Duodenal mucosa (tissue), 2 donors: ENCODE measurements around the gene IFIT5.

Experiments
- H3K27ac ChIP-seq: one replicate; pipeline ENCODE4 v1.7.0; 2013; ENCODE audit warnings: low read depth, low read length
- H3K27me3 ChIP-seq, 2 donors: one replicate each; pipeline ENCODE4 v1.7.0; 2013; ENCODE audit warnings: low read length in 2 of 2, control low read depth in 1 of 2; ENCODE audit not compliant: insufficient read depth in 2 of 2, control insufficient read depth in 1 of 2
- H3K36me3 ChIP-seq, 2 donors: one replicate each; pipeline ENCODE4 v1.7.0; 2013; ENCODE audit warnings: low read length in 2 of 2, control low read depth in 1 of 2; ENCODE audit not compliant: insufficient read depth in 2 of 2, control insufficient read depth in 1 of 2
- H3K4me1 ChIP-seq, 2 donors: one replicate each; pipeline ENCODE4 v1.7.0; 2013; ENCODE audit warnings: low read length in 2 of 2, control low read depth in 1 of 2; ENCODE audit not compliant: insufficient read depth in 2 of 2, control insufficient read depth in 1 of 2
- H3K4me3 ChIP-seq, 2 donors: one replicate each; pipeline ENCODE4 v1.7.0; 2013; ENCODE audit warnings: low read length in 2 of 2, low read depth in 1 of 2
- H3K9ac ChIP-seq, 2 donors: one replicate each; pipeline ENCODE4 v1.7.0; 2013; ENCODE audit warnings: low read length in 2 of 2, low read depth in 1 of 2
- H3K9me3 ChIP-seq, 2 donors: one replicate each; pipeline ENCODE4 v1.7.0; 2013; ENCODE audit warnings: low read length in 2 of 2, control low read depth in 1 of 2; ENCODE audit not compliant: control insufficient read depth in 1 of 2

Gene IFIT5

GRCh38 chr10:89458784-89459183, 44.4 kb downstream of the IFIT5 start:
- H3K27ac ChIP-seq = no peak overlapping the region
- H3K9ac ChIP-seq = no peak overlapping the region
- H3K4me3 ChIP-seq = no peak overlapping the region
- no peaks in the 10 kb centered on the region for H3K4me1 ChIP-seq
- H3K36me3 ChIP-seq = no peaks in the 10 kb centered on the region
- H3K27me3 ChIP-seq = peaks cover 0 to under 1% of the 10 kb centered on the region in 2 donors
- no peaks in the 10 kb centered on the region for H3K9me3 ChIP-seq

GRCh38 chr10:89463846-89464537, 49.6 kb downstream of the IFIT5 start:
- H3K9ac ChIP-seq = no peak overlapping the region
- no peaks in the 10 kb centered on the region for H3K36me3 ChIP-seq
- H3K27ac ChIP-seq = no peak overlapping the region
- peaks cover 3 to 15% of the 10 kb centered on the region in 2 donors for H3K4me1 ChIP-seq
- H3K4me3 ChIP-seq = no peak overlapping the region
- H3K9me3 ChIP-seq = no peaks in the 10 kb centered on the region
- peaks cover 0 to 2% of the 10 kb centered on the region in 2 donors for H3K27me3 ChIP-seq

GRCh38 chr10:89465196-89465595, 50.8 kb downstream of the IFIT5 start:
- Histone ChIP-seq H3K9me3 (no peaks in the 10 kb centered on the region), H3K27ac (no peak overlapping the region), H3K4me1 (peaks cover 3 to 15% of the 10 kb centered on the region in 2 donors), H3K36me3 (no peaks in the 10 kb centered on the region), H3K4me3 (no peak overlapping the region), H3K27me3 (peaks cover 0 to 2% of the 10 kb centered on the region in 2 donors), H3K9ac (no peak overlapping the region)

- Histone ChIP-seq H3K9ac (no peak overlapping the region), H3K36me3 (no peaks in the 10 kb centered on the region), H3K9me3 (no peaks in the 10 kb centered on the region), H3K27ac (no peak overlapping the region), H3K4me1 (peaks cover 3 to 15% of the 10 kb centered on the region in 2 donors), H3K27me3 (peaks cover 0 to 2% of the 10 kb centered on the region in 2 donors), H3K4me3 (no peak overlapping the region)
Observed at GRCh38 chr10:89466599-89467035, 52.2 kb downstream of the IFIT5 start.

- Histone ChIP-seq H3K27ac (no peak overlapping the region), H3K36me3 (no peaks in the 10 kb centered on the region), H3K27me3 (peaks cover 0 to 2% of the 10 kb centered on the region in 2 donors), H3K4me1 (peaks cover 3 to 15% of the 10 kb centered on the region in 2 donors), H3K4me3 (no peak overlapping the region), H3K9me3 (no peaks in the 10 kb centered on the region), H3K9ac (no peak overlapping the region)
Observed at GRCh38 chr10:89468191-89468965, 54.0 kb downstream of the IFIT5 start.

GRCh38 chr10:89469517-89469916, 55.1 kb downstream of the IFIT5 start:
- Histone ChIP-seq H3K9ac (no peak overlapping the region), H3K27ac (no peak overlapping the region), H3K27me3 (no peaks in the 10 kb centered on the region), H3K4me3 (no peak overlapping the region), H3K36me3 (no peaks in the 10 kb centered on the region), H3K4me1 (peaks cover 3 to 15% of the 10 kb centered on the region in 2 donors), H3K9me3 (no peaks in the 10 kb centered on the region)
